ENCODE data around the gene CHST4.
"Not testable (repeated sequence)": the region's sequence is repeated elsewhere in the genome, so short reads cannot be mapped to it uniquely, and the experiment has no call there.

The CHST4 gene

GRCh38 chr16:71524566-71525553 is 1.4 kb upstream of the CHST4 start:
- DNase-seq, result no peak

GRCh38 chr16:71528257-71528656 is 2.0 kb downstream of the CHST4 start:
- DNase-seq, result no peak

GRCh38 chr16:71528863-71529262 is 2.6 kb downstream of the CHST4 start:
- DNase-seq, result no peak

GRCh38 chr16:71532366-71532765 is 6.1 kb downstream of the CHST4 start:
- DNase-seq, result no peak

GRCh38 chr16:71536752-71537499 is 10.7 kb downstream of the CHST4 start:
- no peak for DNase-seq

GRCh38 chr16:71537643-71538042 is 11.4 kb downstream of the CHST4 start:
- DNase-seq, result peak; percentile 25

- peak; percentile 52 for DNase-seq
Observed at GRCh38 chr16:71542377-71542776, 16.2 kb downstream of the CHST4 start.

GRCh38 chr16:71547168-71547567 is 20.9 kb downstream of the CHST4 start:
- no peak for DNase-seq

- no peak for DNase-seq
Observed at GRCh38 chr16:71552698-71553503, 26.7 kb downstream of the CHST4 start.

- no peak for DNase-seq
Observed at GRCh38 chr16:71555230-71555891, 29.1 kb downstream of the CHST4 start.

GRCh38 chr16:71557299-71557698 is 31.1 kb downstream of the CHST4 start:
- DNase-seq, result no peak

GRCh38 chr16:71557954-71558582 is 31.8 kb downstream of the CHST4 start:
- no peak for DNase-seq

GRCh38 chr16:71559855-71560254 is 33.6 kb downstream of the CHST4 start:
- DNase-seq, result no peak

GRCh38 chr16:71561886-71562285 is 35.7 kb downstream of the CHST4 start:
- not testable (repeated sequence) for DNase-seq

GRCh38 chr16:71562552-71562951 is 36.3 kb downstream of the CHST4 start:
- no peak for DNase-seq

- DNase-seq, result no peak
Observed at GRCh38 chr16:71564335-71564967, 38.2 kb downstream of the CHST4 start.

GRCh38 chr16:71565812-71566700 is 39.8 kb downstream of the CHST4 start:
- DNase-seq, result no peak

GRCh38 chr16:71567931-71568330 is 41.7 kb downstream of the CHST4 start:
- no peak for DNase-seq

GRCh38 chr16:71568551-71568950 is 42.3 kb downstream of the CHST4 start:
- no peak for DNase-seq

GRCh38 chr16:71569621-71570020 is 43.4 kb downstream of the CHST4 start:
- no peak for DNase-seq
